DOHH2 (cell line): Measurements from ENCODE around the gene LRRC51.

ENCODE experiments used
- CTCF ChIP-seq: fragments of 200-600 bp; sonication (generic); IDR thresholded peaks from one replicate; pipeline ENCODE4 v1.5.1; 2014; ENCODE audit warnings: antibody characterized with exemption, mild to moderate bottlenecking, low read depth, low read length; ENCODE audit not compliant: poor library complexity, severe bottlenecking
- EZH2phosphoT487 ChIP-seq: fragments of 200-600 bp; sonication (generic); IDR thresholded peaks from 2 replicates; pipeline ENCODE4 v1.6.1; 2017; ENCODE audit warnings: borderline replicate concordance, mild to moderate bottlenecking, antibody characterized with exemption, low read length, moderate library complexity, mixed read lengths

- TF ChIP-seq CTCF (no peak), EZH2phosphoT487 (no peak)
These were observed 40.3 kb downstream of the LRRC51 start for GRCh38 chr11:72120930-72121329.
